Measurements from ENCODE around the gene GPC5. TPM values are rescaled to one million over a fixed set of nuclear protein-coding genes. Genes with fewer than 3 reads are reported as not detected.
"Not testable (repeated sequence)": the region's sequence is repeated elsewhere in the genome, so short reads cannot be mapped to it uniquely, and the experiment has no call there.

Gene GPC5
- total RNA-seq, 1 donor from 2014 or later: 7.3 TPM

- no peak for DNase-seq (ENCODE audit: low spot score in 2 of 2)
- no peak for FAIRE-seq
Measured at GRCh38 chr13:91809161-91809560, 410.7 kb downstream of the GPC5 start.

DNA sequence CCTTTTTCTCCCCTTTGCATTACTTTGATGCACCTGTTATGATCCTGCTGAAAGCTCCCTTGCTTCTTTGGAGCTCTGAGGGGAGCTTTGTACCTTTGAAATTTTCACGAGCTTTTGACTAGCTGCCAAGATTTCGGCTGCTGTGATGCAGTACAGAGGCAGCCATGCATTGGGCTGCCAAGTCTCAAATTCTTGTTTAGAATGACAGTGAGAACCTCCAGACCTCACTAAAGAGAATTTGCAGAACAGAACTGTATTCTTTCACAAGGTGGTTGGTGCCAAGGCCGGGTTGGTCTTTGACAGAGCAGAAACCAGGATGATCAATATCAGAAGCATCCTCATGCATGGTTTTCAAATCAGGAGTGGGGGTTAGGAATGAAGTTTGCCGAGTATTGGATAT lies 414.8 kb downstream of the GPC5 start:
- FAIRE-seq (no peak), DNase-seq (ENCODE audit: low spot score in 2 of 2) (no peak)

DNA sequence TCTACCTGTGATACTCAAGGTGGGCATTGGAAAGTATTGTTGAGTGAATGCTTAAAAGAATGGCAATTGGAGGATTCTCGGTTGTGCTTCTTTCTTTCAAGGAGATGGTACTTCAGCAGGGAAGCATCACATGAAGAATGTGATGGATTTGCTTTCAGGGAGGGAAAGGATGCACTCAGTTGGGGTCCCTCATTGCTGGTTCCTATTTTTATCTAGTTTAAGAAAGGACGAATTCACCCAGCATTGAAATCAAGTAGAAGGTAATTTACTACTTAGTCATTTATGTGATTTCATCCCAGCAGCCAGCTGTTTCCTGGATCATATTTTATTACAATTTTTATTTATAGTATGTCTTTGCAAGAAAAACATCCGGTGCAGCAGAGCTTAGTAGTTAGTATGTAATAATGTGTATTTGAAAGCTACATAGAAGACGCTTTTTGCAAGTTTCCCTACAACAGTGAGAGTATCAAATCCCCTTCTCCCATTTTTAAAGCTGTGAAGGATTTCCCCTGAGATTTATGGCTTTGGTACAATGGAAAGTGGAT lies 417.9 kb downstream of the GPC5 start:
- DNase-seq (ENCODE audit: low spot score in 2 of 2): no peak
- FAIRE-seq: no peak

DNA sequence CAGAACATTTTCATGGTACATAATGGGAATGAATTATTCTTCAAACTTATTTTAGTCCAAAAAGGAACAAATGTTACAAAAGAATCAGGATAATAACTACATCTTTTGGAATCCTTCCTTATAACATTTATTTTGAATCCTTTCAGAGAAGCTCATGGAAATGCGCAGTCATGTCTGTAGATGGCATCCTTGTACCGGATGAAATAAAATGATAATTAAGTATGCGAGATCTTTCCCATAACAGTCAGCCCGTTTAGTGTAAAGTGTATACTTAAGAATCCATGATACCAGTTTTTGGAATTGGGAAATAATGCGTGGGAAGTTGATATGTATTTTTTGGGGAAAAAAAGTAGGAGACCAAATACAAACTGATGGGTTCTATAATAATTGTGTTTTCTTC lies 418.8 kb downstream of the GPC5 start:
- DNase-seq (ENCODE audit: low spot score in 2 of 2) (no peak), FAIRE-seq (peak; percentile 3)

DNA sequence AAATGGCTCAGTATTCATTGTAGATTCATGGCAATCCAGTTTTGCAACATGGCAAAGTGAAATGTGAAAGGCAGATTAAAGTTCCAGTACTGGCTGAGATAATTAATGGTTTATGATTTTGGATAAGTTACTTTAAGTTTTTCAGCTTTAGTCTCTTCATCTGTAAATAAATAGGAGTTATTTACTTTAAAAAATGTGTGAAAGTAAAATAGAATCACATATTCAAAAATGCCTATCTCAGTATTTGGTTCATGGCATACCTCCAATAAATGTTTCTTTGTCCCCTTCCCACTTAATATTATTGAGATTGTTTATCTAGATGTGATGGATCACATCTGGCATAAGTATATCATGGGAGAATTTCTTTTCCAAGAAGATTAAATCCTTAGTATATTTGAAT lies 426.0 kb downstream of the GPC5 start:
- DNase-seq (ENCODE audit: low spot score in 2 of 2): no peak
- no peak for FAIRE-seq

- no peak for DNase-seq (ENCODE audit: low spot score in 2 of 2)
- FAIRE-seq: no peak
Measured at GRCh38 chr13:91825516-91825915, 427.1 kb downstream of the GPC5 start.

DNA sequence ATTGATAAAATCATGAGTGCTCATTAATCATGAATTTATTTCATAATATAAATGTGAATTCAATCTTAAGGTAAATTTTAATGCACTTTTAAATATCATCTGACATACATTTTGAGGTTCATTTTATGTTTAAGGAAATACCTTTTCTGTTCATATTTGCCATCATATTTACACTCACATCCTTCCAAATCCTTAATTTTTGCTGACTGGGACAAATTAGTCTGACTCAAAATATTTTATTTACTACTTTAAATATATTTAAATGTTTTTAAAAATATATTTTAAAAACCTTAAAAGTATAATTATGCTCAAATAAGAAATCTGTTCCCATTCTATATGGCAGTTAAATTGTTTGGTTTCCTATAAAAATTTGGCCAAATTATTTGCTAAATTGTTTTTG lies 438.1 kb downstream of the GPC5 start:
- FAIRE-seq: peak; percentile 55
- no peak for DNase-seq (ENCODE audit: low spot score in 2 of 2)

DNA sequence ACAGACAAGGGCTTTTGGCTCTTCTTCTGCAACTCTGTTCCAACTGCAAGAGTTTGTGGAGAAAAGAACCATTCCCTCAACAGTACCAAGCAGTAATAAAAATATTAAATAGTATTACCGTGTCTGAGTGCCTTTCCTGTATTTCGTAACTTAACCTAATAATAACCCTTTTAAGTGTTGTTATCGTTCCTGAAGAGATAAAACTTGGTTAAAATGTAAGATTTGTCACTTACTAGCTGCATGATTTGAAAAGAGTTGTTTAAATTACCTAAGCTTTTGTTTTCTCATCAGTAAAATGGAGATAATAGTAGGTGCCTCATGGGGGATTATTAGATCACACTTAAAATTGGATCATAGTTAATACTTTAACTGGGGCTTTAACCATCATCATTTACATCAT lies 447.2 kb downstream of the GPC5 start:
- no peak for FAIRE-seq

DNA sequence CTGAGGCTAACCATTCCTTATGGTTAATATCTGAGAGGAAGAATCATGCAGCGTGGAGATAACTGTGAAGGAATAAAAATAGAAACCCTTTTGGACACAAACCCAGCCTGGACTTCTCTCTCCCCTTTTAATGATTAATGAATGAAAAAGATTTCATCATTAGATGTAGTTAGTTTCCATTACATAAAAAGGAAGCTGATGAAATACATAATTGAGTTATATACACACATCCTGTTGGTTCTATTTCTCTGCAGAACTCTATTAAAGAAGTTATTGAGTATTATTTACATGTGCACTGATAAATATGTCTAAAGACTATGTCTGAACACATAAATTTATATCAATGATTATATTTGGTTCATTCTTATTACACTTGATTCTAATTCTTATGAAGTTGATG lies 465.3 kb downstream of the GPC5 start:
- FAIRE-seq: no peak
- no peak for DNase-seq (ENCODE audit: low spot score in 2 of 2)

More for the DNA sequence above, 447.2 kb downstream of the GPC5 start:
- no peak for DNase-seq (ENCODE audit: low spot score in 2 of 2)

DNA sequence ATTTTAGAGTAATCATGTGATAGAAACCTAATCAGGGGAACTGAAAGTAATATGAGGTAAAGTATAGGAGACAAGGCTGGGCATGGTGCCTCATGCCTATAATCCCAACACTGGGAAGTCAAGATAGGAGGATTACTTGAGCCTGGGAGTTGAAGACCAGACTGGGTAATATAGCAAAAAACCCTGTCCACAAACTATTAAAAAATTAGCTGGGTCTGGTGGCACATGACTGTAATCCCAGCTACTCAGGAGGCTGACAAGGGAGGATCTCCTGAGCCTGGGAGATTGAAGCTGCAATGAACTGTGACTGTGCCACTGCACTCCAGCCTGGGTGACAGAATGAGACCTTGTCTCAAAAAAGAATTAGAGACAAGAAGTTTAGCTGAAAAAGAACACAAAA lies 469.9 kb downstream of the GPC5 start:
- FAIRE-seq: no peak

GRCh38 chr13:91878491-91878890 lies 480.1 kb downstream of the GPC5 start:
- FAIRE-seq: no peak
- no peak for DNase-seq (ENCODE audit: low spot score in 2 of 2)

More for the DNA sequence above, 469.9 kb downstream of the GPC5 start:
- no peak for DNase-seq (ENCODE audit: low spot score in 2 of 2)

DNA sequence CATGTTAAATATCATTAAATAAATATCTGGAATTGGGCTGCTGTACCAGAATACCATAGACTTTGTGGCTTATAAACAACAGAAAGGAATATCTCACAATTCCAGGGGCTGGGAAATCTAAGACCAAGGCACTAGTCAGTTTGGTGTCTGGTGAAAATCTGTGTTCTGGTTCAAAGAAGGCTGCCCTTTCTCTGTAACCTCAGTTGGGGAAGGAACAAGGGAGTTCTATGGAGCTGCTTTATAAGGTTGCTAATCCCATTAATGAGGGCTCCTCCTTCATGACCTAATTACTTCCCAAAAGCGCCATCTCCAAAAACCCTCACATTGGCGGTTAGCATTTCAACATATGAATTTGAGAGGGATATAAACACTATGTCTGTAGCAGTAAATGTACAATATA lies 480.9 kb downstream of the GPC5 start:
- DNase-seq (ENCODE audit: low spot score in 2 of 2) (no peak), FAIRE-seq (no peak)

- DNase-seq (ENCODE audit: low spot score in 2 of 2) (no peak), FAIRE-seq (no peak)
Measured at GRCh38 chr13:91882918-91883317, 484.5 kb downstream of the GPC5 start.

- FAIRE-seq: no peak
- DNase-seq (ENCODE audit: low spot score in 2 of 2): no peak
Measured at GRCh38 chr13:91889641-91890040, 491.2 kb downstream of the GPC5 start.

- FAIRE-seq (no peak), DNase-seq (ENCODE audit: low spot score in 2 of 2) (no peak)
Measured at GRCh38 chr13:91891141-91891540, 492.7 kb downstream of the GPC5 start.

DNA sequence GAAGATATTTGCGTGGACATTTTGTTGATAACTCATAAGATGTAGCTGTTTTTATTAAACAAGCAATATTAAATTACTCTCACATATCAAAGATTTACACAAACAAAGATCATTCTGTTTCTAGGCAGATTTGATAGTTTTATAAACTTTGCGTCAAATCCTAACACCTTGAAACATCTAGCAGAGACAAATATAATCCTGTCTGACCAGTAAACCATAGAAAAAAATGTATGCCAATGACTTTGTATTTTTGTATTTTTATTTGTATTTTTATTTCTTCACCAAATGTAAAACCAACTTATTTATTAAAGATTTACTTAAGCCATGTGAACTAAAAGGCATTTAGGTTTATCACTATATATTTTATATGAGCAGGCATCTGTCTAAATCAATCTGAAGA lies 494.6 kb downstream of the GPC5 start:
- FAIRE-seq (no peak), DNase-seq (ENCODE audit: low spot score in 2 of 2) (no peak)

DNA sequence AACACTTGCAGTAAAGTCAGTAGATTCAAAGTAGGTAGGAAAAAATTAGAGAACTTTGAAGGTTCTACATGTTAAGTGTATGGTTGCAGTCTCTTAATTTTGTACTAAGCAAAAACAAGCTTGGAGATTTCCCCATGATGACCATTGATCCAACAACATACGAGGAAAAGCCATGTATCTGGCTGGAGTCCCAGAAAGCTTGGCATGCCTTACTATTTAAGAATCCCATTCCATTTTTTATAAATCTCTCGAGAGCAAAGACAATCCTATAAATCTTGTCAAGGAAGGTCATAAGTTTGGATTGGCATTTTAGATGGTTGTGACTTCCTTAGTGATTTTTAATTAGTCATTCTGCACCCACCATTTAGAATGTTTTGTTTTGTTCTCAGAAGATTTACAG lies 495.9 kb downstream of the GPC5 start:
- FAIRE-seq: no peak
- no peak for DNase-seq (ENCODE audit: low spot score in 2 of 2)

- FAIRE-seq (no peak), DNase-seq (ENCODE audit: low spot score in 2 of 2) (no peak)
Measured at GRCh38 chr13:91896547-91896946, 498.1 kb downstream of the GPC5 start.

DNA sequence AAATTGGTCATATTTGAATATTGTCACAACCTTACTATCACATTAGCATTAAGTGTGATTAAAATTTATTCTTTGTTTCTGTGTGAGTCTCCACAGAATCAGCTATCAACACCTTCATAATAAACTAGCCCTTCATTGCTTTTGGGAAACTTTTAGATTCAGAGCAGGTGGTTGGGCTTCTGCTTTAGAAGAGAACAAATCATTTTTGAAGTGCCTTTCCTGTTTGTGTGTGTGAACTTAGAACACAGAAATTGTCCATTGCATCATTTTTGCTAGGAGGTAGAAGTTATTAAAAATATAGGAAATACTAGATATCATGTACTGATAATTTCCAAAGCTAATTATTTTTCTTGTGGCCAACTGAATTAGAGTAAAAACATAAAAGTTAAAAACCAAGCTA lies 500.6 kb downstream of the GPC5 start:
- not testable (repeated sequence) for DNase-seq (ENCODE audit: low spot score in 2 of 2)
- FAIRE-seq: peak; percentile 21

DNA sequence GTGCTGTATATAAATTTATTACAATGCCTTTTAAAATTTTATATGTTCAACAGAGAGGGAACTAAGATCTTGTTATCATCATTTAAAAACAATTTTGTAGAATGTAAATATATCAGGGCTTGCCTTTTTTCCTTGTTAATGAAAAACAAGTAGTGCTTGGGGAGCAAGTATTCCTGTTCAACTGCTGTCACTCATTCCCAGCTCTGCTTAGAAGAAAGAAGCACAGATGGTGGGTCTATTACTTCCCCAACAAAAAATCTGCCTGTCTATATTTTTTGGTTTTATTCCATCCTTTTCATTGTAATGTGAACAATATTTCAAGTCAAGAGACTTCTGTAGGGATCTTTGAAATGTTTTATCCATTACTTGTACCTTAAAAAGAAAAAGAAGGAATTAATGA lies 503.9 kb downstream of the GPC5 start:
- DNase-seq (ENCODE audit: low spot score in 2 of 2) (no peak), FAIRE-seq (no peak)

- no peak for FAIRE-seq
- no peak for DNase-seq (ENCODE audit: low spot score in 2 of 2)
Measured at GRCh38 chr13:91904005-91904404, 505.6 kb downstream of the GPC5 start.

- DNase-seq (ENCODE audit: low spot score in 2 of 2) (no peak), FAIRE-seq (no peak)
Measured at GRCh38 chr13:91904597-91904996, 506.2 kb downstream of the GPC5 start.

DNA sequence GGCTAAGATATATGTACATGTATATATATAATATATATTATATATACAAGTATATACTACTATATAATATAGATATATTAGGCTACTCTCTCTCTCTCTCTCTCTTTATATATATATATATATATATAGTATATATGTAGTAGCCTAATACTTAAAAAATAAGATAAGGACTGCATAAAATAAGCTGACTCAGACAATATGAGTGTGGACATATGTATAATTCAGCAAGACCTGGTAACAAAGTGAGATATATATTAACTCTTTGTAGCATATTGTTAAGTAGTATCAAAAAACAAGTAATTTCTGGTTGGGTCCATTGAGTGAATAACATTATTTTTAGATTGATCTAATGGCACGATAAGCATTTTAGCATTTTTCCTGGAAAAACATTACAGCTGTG lies 509.0 kb downstream of the GPC5 start:
- FAIRE-seq (no peak), DNase-seq (ENCODE audit: low spot score in 2 of 2) (no peak)

Measured in frontal cortex (tissue), 4 donors.